Measurements from ENCODE around the gene ITIH6. TPM values are rescaled to one million over a fixed set of nuclear protein-coding genes. Genes with fewer than 3 reads are reported as not detected.

ITIH6 gene
- total RNA-seq, 1 experiment from 2014 or later, result not detected

- H3K27me3 ChIP-seq (ENCODE audit: insufficient read depth, low read depth), result peaks cover 34% of the 10 kb centered on the region; the same call in 1 of the 2 replicates
- no peak overlapping the region for H3K27ac ChIP-seq
- DNase-seq, result peak in 1 of 2 experiments; percentile 11
- H3K4me1 ChIP-seq (replicated peaks; ENCODE audit: insufficient read depth), result no peaks in the 10 kb centered on the region
- BruUV-seq (replicated peaks), result no TSS peak
- no peak overlapping the region for H3K4me3 ChIP-seq
- H2AFZ ChIP-seq, result no peak overlapping the region
- intact Hi-C loops (cut with micrococcal nuclease; ENCODE audit: unreplicated experiment), result loop anchor here (2.0 to 10.0 kb wide), 2 partner anchors 146 to 542 kb away; no protein-coding TSS in a partner anchor
- POLR2A ChIA-PET (ENCODE audit: unreplicated experiment), result no interaction called here
- H3K9me2 ChIP-seq (ENCODE audit: insufficient read depth), result no peaks in the 10 kb centered on the region
- H4K20me1 ChIP-seq (ENCODE audit: insufficient read depth), result no peaks in the 10 kb centered on the region
- TF ChIP-seq, protein P1, sequence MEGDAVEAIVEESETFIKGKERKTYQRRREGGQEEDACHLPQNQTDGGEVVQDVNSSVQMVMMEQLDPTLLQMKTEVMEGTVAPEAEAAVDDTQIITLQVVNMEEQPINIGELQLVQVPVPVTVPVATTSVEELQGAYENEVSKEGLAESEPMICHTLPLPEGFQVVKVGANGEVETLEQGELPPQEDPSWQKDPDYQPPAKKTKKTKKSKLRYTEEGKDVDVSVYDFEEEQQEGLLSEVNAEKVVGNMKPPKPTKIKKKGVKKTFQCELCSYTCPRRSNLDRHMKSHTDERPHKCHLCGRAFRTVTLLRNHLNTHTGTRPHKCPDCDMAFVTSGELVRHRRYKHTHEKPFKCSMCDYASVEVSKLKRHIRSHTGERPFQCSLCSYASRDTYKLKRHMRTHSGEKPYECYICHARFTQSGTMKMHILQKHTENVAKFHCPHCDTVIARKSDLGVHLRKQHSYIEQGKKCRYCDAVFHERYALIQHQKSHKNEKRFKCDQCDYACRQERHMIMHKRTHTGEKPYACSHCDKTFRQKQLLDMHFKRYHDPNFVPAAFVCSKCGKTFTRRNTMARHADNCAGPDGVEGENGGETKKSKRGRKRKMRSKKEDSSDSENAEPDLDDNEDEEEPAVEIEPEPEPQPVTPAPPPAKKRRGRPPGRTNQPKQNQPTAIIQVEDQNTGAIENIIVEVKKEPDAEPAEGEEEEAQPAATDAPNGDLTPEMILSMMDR (conservative IDR thresholded peaks at IDR 0.05), result peak; percentile 51
- TF ChIP-seq EZH2 (IDR thresholded peaks at IDR 0.05; ENCODE audit: low read depth), result no peak
- H3K36me3 ChIP-seq (ENCODE audit: low read depth), result no peaks in the 10 kb centered on the region
- H3F3A ChIP-seq (ENCODE audit: insufficient read depth, low read depth), result no peaks in the 10 kb centered on the region
- no peaks in the 10 kb centered on the region for H3K79me2 ChIP-seq (ENCODE audit: low read depth)
- CTCF ChIA-PET, result interaction anchor here (0.6 to 1.0 kb wide), 2 partner anchors 147 to 539 kb away, joined by 3 to 4 read pairs; no protein-coding TSS in a partner anchor
- no peaks in the 10 kb centered on the region for H3K9me3 ChIP-seq (ENCODE audit: insufficient read depth, low read depth)
- no peak overlapping the region for H3K4me2 ChIP-seq
Observed at GRCh38 chrX:54786967-54787366, 11.1 kb downstream of the ITIH6 start.

DNA sequence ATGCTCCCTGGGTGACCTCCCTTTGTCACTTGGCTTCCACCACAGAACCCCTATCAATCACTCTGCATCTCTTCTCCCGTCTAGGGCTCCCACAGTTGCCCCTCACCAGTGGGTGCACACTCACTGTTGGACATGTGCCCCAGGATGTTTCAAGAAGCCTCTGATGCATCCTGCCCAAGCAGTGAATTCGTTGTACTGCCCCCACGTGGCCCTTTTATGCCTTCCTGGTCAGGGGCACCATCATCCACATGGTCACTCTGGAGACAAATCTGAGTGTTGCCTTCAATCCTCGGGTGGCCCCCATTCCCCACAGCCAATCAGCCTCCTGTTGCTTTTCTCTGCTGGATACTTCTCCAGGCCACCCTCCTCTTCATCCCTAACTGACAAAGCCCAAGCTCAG lies 12.2 kb downstream of the ITIH6 start:
- Histone ChIP-seq H3K27me3 (ENCODE audit: insufficient read depth, low read depth) (peaks cover 25% of the 10 kb centered on the region; the same call in 1 of the 2 replicates), H3K4me2 (no peak overlapping the region), H3K36me3 (ENCODE audit: low read depth) (no peaks in the 10 kb centered on the region), H3F3A (ENCODE audit: insufficient read depth, low read depth) (no peaks in the 10 kb centered on the region), H3K9me2 (ENCODE audit: insufficient read depth) (no peaks in the 10 kb centered on the region), H3K4me1 (replicated peaks; ENCODE audit: insufficient read depth) (no peaks in the 10 kb centered on the region), H3K9me3 (ENCODE audit: insufficient read depth, low read depth) (no peaks in the 10 kb centered on the region), H2AFZ (no peak overlapping the region), H3K79me2 (ENCODE audit: low read depth) (no peaks in the 10 kb centered on the region), H3K27ac (no peak overlapping the region), H3K4me3 (no peak overlapping the region), H4K20me1 (ENCODE audit: insufficient read depth) (no peaks in the 10 kb centered on the region)
- BruUV-seq (replicated peaks), result no TSS peak
- CTCF ChIA-PET, result no interaction called here
- intact Hi-C loops (cut with micrococcal nuclease; ENCODE audit: unreplicated experiment), result loop anchor here (2.0 to 10.0 kb wide), 2 partner anchors 145 to 541 kb away; no protein-coding TSS in a partner anchor
- DNase-seq, result no peak
- POLR2A ChIA-PET (ENCODE audit: unreplicated experiment), result no interaction called here
- TF ChIP-seq, protein P1 (conservative IDR thresholded peaks at IDR 0.05), result no peak
- TF ChIP-seq EZH2 (IDR thresholded peaks at IDR 0.05; ENCODE audit: low read depth), result no peak

- Histone ChIP-seq H2AFZ (no peak overlapping the region), H4K20me1 (ENCODE audit: insufficient read depth) (no peaks in the 10 kb centered on the region), H3K27ac (no peak overlapping the region), H3K36me3 (ENCODE audit: low read depth) (no peaks in the 10 kb centered on the region), H3K27me3 (ENCODE audit: insufficient read depth, low read depth) (no peaks in the 10 kb centered on the region), H3K9me2 (ENCODE audit: insufficient read depth) (no peaks in the 10 kb centered on the region), H3K4me1 (replicated peaks; ENCODE audit: insufficient read depth) (no peaks in the 10 kb centered on the region), H3K79me2 (ENCODE audit: low read depth) (no peaks in the 10 kb centered on the region), H3F3A (ENCODE audit: insufficient read depth, low read depth) (no peaks in the 10 kb centered on the region), H3K4me3 (no peak overlapping the region), H3K4me2 (no peak overlapping the region), H3K9me3 (ENCODE audit: insufficient read depth, low read depth) (no peaks in the 10 kb centered on the region)
- TF ChIP-seq, protein P1 (conservative IDR thresholded peaks at IDR 0.05), result no peak
- BruUV-seq (replicated peaks), result no TSS peak
- intact Hi-C loops (cut with micrococcal nuclease; ENCODE audit: unreplicated experiment), result no loop called here
- ChIA-PET CTCF (no interaction called here), POLR2A (ENCODE audit: unreplicated experiment) (no interaction called here)
- DNase-seq, result no peak
Observed at GRCh38 chrX:54776987-54777672, 20.9 kb downstream of the ITIH6 start.
